ENCODE data around the gene DNASE1L3.

DNA sequence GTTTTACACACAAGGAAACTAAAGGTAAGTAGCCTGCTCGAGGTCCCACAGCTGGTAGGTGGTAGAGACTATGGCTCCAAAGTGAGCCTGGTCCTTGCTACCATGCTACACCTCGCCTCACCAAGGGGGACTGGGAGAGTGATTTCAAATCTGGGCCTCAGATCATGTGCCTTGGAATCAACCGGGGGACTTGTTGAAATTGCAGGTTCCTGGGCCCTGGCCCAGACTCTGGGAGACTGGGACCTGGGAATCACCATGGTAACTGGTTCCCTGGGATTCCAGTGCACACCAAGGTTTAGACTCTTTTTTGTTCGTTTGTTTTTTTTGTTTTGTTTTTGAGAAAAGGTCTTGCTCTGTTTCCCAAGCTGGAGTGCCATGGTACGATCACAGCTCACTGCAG lies 21.1 kb downstream of the DNASE1L3 start:
- TF ChIP-seq POLR2AphosphoS5 (IDR thresholded peaks at IDR 0.05) (no peak), POLR2A (IDR thresholded peaks at IDR 0.05; ENCODE audit: low read depth) (no peak), EP300 (IDR thresholded peaks at IDR 0.05) (no peak)
- TF ChIP-seq, protein P1, sequence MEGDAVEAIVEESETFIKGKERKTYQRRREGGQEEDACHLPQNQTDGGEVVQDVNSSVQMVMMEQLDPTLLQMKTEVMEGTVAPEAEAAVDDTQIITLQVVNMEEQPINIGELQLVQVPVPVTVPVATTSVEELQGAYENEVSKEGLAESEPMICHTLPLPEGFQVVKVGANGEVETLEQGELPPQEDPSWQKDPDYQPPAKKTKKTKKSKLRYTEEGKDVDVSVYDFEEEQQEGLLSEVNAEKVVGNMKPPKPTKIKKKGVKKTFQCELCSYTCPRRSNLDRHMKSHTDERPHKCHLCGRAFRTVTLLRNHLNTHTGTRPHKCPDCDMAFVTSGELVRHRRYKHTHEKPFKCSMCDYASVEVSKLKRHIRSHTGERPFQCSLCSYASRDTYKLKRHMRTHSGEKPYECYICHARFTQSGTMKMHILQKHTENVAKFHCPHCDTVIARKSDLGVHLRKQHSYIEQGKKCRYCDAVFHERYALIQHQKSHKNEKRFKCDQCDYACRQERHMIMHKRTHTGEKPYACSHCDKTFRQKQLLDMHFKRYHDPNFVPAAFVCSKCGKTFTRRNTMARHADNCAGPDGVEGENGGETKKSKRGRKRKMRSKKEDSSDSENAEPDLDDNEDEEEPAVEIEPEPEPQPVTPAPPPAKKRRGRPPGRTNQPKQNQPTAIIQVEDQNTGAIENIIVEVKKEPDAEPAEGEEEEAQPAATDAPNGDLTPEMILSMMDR (IDR thresholded peaks at IDR 0.05), result no peak

All from esophagus muscularis mucosa (tissue), 4 donors.